Hepatocyte (in vitro differentiated cells): ENCODE measurements around the gene LIX1. TPM values are rescaled to one million over a fixed set of nuclear protein-coding genes. Genes with fewer than 3 reads are reported as not detected.

Experiments
- DNase-seq: peaks from one replicate; pipeline ENCODE4 v3.0.0-alpha.2; 2016; ENCODE audit warnings: low spot score
- H2AFZ ChIP-seq: fragments of 200-600 bp; sonication (generic); 2 replicates; pipeline ENCODE4 v1.6.0; 2016; ENCODE audit warnings: antibody characterized with exemption, mild to moderate bottlenecking
- H3K27ac ChIP-seq: fragments of 200-600 bp; sonication (generic); 2 replicates; pipeline ENCODE4 v1.5.1; 2016; ENCODE audit warnings: mild to moderate bottlenecking
- H3K27me3 ChIP-seq: fragments of 200-600 bp; sonication (generic); 2 replicates; pipeline ENCODE4 v1.6.1; 2016
- H3K36me3 ChIP-seq: fragments of 200-600 bp; sonication (generic); replicated peaks from 2 replicates; pipeline ENCODE4 v1.5.1; 2016; ENCODE audit warnings: low read depth; ENCODE audit not compliant: insufficient read depth
- H3K4me1 ChIP-seq: fragments of 200-600 bp; sonication (generic); 2 replicates; pipeline ENCODE4 v1.5.1; 2016; ENCODE audit warnings: mild to moderate bottlenecking, moderate library complexity; ENCODE audit not compliant: insufficient read depth
- H3K4me2 ChIP-seq: fragments of 200-600 bp; sonication (generic); 2 replicates; pipeline ENCODE4 v1.6.0; 2016
- H3K4me3 ChIP-seq: fragments of 200-600 bp; sonication (generic); 2 replicates; pipeline ENCODE4 v1.5.1; 2016; ENCODE audit warnings: mild to moderate bottlenecking
- H3K79me2 ChIP-seq: fragments of 200-600 bp; sonication (generic); 2 replicates; pipeline ENCODE4 v1.6.0; 2017; ENCODE audit warnings: mild to moderate bottlenecking
- H3K9me2 ChIP-seq: fragments of 200-600 bp; sonication (generic); replicated peaks from 2 replicates; pipeline ENCODE4 v1.6.0; 2017; ENCODE audit warnings: mild to moderate bottlenecking; ENCODE audit not compliant: insufficient read depth
- H3K9me3 ChIP-seq: fragments of 200-600 bp; sonication (generic); 2 replicates; pipeline ENCODE4 v1.5.1; 2016; ENCODE audit warnings: low read depth, mild to moderate bottlenecking
- H4K20me1 ChIP-seq: fragments of 200-600 bp; sonication (generic); 2 replicates; pipeline ENCODE4 v1.6.0; 2016; ENCODE audit warnings: mild to moderate bottlenecking; ENCODE audit not compliant: insufficient read depth, poor library complexity, severe bottlenecking
- EZH2 ChIP-seq: fragments of 200-600 bp; sonication (generic); IDR thresholded peaks from 2 replicates; pipeline ENCODE4 v1.6.1; 2016; ENCODE audit warnings: antibody characterized with exemption, mild to moderate bottlenecking, borderline replicate concordance
- EZH2phosphoT487 ChIP-seq: fragments of 200-600 bp; sonication (generic); IDR thresholded peaks from one replicate; pipeline ENCODE4 v1.6.1; 2018; ENCODE audit warnings: antibody characterized with exemption, mild to moderate bottlenecking, low read depth, moderate library complexity; ENCODE audit not compliant: unreplicated experiment, severe bottlenecking
- WGBS: methylation state at CpG from one replicate; pipeline ENCODE4 v1.1.6; 2016; ENCODE audit warnings: low lambda C conversion rate; ENCODE audit errors: missing lambda C conversion rate; 5-methylcytosine and 5-hydroxymethylcytosine counted together
- polyA plus RNA-seq: library from polyadenylated mRNA; unstranded; fragments of >200 nt; fragmentation: Nextera tagmentation; extraction: Ambion mirVana; gene quantifications from 2 replicates; pipeline ENCODE4 v1.2.1, GENCODE V29; 2016
- total RNA-seq: library from RNA; depleted of rRNA; stranded (reverse); fragments of >200 nt; gene quantifications from 2 replicates; pipeline ENCODE4 v1.2.3, GENCODE V29; 2014
- TF ChIP-seq, protein P1 (sequence below): fragments of 200-600 bp; sonication (generic); IDR thresholded peaks from 2 replicates; pipeline ENCODE4 v1.5.1; 2016; ENCODE audit warnings: antibody characterized with exemption, mild to moderate bottlenecking; ENCODE audit not compliant: poor library complexity

The LIX1 gene
- total and polyA plus RNA-seq, 2 experiments from 2014 or later: 4.3 to 6.2 TPM

DNA sequence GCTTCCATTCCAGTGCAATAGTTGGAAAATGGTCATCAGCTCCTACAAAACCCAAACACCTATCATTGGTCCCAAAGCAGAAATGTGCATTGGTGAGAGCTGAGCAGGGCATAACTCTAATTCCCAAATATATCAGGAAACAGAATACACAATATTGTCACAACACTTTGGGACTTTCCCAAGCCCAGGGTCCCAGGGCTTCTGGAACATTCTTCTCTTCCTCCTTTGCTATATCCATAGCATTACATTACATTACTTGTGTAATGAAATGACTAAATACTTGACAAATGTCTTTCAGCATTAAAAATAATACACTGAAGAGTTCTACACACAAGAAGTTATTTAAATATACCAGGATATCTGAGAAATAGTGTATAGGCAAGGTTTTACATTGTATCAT, 45.6 kb downstream of the LIX1 start:
- Histone ChIP-seq H3K36me3 (no peaks in the 10 kb centered on the region), H3K4me3 (no peak overlapping the region), H3K4me1 (peaks cover 21% of the 10 kb centered on the region), H3K9me3 (no peaks in the 10 kb centered on the region), H3K27me3 (no peaks in the 10 kb centered on the region), H3K4me2 (no peak overlapping the region), H3K9me2 (no peaks in the 10 kb centered on the region), H3K79me2 (no peaks in the 10 kb centered on the region), H2AFZ (no peak overlapping the region), H4K20me1 (no peaks in the 10 kb centered on the region), H3K27ac (no peak overlapping the region)
- no peak for DNase-seq
- TF ChIP-seq EZH2phosphoT487 (no peak), EZH2 (no peak)
- TF ChIP-seq, protein P1, sequence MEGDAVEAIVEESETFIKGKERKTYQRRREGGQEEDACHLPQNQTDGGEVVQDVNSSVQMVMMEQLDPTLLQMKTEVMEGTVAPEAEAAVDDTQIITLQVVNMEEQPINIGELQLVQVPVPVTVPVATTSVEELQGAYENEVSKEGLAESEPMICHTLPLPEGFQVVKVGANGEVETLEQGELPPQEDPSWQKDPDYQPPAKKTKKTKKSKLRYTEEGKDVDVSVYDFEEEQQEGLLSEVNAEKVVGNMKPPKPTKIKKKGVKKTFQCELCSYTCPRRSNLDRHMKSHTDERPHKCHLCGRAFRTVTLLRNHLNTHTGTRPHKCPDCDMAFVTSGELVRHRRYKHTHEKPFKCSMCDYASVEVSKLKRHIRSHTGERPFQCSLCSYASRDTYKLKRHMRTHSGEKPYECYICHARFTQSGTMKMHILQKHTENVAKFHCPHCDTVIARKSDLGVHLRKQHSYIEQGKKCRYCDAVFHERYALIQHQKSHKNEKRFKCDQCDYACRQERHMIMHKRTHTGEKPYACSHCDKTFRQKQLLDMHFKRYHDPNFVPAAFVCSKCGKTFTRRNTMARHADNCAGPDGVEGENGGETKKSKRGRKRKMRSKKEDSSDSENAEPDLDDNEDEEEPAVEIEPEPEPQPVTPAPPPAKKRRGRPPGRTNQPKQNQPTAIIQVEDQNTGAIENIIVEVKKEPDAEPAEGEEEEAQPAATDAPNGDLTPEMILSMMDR: no peak

DNA sequence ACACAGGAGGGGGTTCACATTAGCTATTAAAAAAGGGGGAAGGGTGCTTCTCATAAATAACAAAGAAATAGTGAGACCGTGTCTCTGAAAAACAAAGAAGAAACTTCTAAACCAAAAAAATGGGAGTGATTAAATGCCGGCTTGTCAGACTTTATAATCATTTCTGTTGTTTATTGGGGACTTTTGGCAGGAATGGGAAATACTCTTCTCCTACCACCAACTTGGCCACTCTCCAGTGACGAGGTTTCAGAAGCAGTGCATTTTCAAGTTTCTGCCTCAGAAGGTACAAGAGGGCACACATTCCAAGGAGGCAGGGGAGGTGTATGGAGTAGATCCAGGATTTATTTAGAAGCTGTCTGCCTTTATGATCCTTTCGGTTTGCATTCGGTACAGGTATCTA, 46.2 kb downstream of the LIX1 start:
- no peaks in the 10 kb centered on the region for H4K20me1 ChIP-seq
- H3K27ac ChIP-seq: no peak overlapping the region
- peaks cover 19% of the 10 kb centered on the region for H3K4me1 ChIP-seq
- H3K27me3 ChIP-seq: no peaks in the 10 kb centered on the region
- H3K9me2 ChIP-seq: no peaks in the 10 kb centered on the region
- no peak overlapping the region for H2AFZ ChIP-seq
- no peak for DNase-seq
- no peak overlapping the region for H3K4me3 ChIP-seq
- WGBS: 62% methylated on average over 5 of the region's 5 CpGs
- no peaks in the 10 kb centered on the region for H3K79me2 ChIP-seq
- H3K4me2 ChIP-seq: peak overlapping the region; percentile 3
- H3K9me3 ChIP-seq: no peaks in the 10 kb centered on the region
- no peak for TF ChIP-seq EZH2
- TF ChIP-seq, protein P1: no peak
- TF ChIP-seq EZH2phosphoT487: no peak
- H3K36me3 ChIP-seq: no peaks in the 10 kb centered on the region

DNA sequence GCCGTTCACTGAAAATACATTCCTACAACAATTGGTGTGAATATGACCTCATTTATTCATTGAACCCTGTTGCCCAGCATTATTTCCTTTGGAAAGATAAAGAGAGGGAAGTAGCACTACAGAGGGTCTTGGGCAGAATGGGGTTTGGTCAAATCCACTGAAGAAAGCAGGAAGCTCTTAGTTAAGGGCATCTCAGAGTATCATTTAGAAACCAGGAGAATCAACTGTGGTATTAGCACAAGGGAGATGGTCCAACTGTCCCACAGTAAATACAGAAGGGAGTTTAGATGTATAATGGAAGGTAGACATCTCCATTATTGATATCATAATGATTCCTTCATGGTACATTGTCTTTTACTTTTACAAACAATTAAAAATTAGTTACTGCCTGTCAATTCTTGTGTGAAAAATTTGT, 47.1 kb downstream of the LIX1 start:
- no peak overlapping the region for H3K27ac ChIP-seq
- TF ChIP-seq, protein P1: no peak
- TF ChIP-seq EZH2phosphoT487 (no peak), EZH2 (no peak)
- DNase-seq: no peak
- H4K20me1 ChIP-seq: no peaks in the 10 kb centered on the region
- H3K79me2 ChIP-seq: no peaks in the 10 kb centered on the region
- H3K9me3 ChIP-seq: no peaks in the 10 kb centered on the region
- H3K4me1 ChIP-seq: peaks cover 13% of the 10 kb centered on the region
- H2AFZ ChIP-seq: no peak overlapping the region
- H3K36me3 ChIP-seq: no peaks in the 10 kb centered on the region
- 92% methylated on average over 1 of the region's 1 CpG for WGBS
- no peak overlapping the region for H3K4me3 ChIP-seq
- H3K4me2 ChIP-seq: no peak overlapping the region
- no peaks in the 10 kb centered on the region for H3K27me3 ChIP-seq
- H3K9me2 ChIP-seq: no peaks in the 10 kb centered on the region
